Activated CD4-positive, alpha-beta T cell treated with anti-CD3 and anti-CD28 coated beads, Interleukin-2, amount 50 U/mL, for 48 hours (primary cell): ENCODE data around the gene CYP51A1.
"Not testable (repeated sequence)": the region's sequence is repeated elsewhere in the genome, so short reads cannot be mapped to it uniquely, and the experiment has no call there.

Experiments
- DNase-seq, 2 experiments: peaks; one replicate each; pipeline ENCODE4 v3.0.0-alpha.2; 2020

Gene CYP51A1

GRCh38 chr7:92121681-92122080 is 12.6 kb downstream of the CYP51A1 start:
- DNase-seq, result no peak

DNA sequence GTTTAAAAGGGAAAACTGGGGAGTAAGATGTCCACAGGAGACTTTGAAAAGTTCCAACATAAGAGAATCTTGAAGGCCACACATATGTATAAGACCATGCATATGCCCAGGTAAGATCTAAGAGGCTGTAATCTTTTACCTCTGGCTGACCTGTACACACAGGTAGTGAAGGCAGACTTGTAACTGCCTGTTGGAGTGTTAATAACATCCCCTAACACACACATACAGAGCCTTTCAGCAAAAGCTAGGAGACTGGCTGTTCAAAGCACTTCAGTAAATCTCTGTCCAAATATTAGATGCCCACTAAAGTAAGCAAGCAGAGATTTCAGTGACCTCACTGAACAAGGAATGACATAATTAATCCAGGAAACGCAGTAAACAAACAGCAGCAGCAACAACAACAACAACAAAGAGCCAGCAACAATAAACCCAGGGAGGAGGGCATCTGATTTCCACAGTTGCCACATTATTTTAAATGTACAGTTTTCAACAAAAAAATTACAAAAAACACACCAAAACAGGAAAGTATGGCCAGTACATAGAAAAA is 15.0 kb downstream of the CYP51A1 start:
- DNase-seq, result no peak

DNA sequence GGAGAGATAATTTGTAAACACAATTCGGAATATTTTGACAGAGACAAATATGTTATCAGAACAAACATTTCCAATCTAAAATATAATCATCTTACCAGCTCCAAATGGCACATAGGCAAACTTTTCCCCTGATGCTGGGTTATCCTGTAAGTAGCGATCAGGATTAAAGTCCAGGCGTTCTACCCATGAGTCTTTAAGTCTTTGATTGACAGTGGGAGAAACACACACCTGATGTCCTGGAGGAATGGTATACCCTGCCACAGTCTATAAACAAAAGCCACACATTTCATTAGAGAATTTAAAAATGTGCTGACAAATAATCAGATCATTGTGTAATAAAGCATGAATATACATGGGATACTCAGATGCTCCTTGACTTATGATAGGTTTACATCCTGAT is 17.3 kb downstream of the CYP51A1 start:
- no peak for DNase-seq

- no peak for DNase-seq
Measured at GRCh38 chr7:92115821-92116220, 18.5 kb downstream of the CYP51A1 start.

- DNase-seq, result no peak
Measured at GRCh38 chr7:92110857-92111256, 23.4 kb downstream of the CYP51A1 start.

- no peak for DNase-seq
Measured at GRCh38 chr7:92108821-92109220, 25.5 kb downstream of the CYP51A1 start.

DNA sequence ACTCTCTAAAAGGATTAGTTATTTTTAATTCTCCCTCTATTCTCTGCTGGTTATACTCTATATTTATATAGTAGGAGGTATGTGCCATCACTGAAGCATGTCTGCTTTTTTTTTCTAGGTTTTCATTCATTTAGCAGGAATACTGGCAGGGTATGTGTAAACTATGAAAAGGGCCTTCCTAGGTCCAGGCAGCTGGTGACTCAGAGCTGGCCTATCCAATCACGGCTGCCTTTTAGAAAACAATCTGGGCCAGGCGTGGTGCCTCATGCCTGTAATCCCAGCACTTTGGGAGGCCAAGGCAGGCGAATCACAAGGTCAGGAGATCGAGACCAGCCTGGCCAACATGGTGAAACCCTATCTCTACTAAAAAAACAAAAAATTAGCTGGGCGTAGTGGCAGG is 31.4 kb downstream of the CYP51A1 start:
- not testable (repeated sequence) for DNase-seq

DNA sequence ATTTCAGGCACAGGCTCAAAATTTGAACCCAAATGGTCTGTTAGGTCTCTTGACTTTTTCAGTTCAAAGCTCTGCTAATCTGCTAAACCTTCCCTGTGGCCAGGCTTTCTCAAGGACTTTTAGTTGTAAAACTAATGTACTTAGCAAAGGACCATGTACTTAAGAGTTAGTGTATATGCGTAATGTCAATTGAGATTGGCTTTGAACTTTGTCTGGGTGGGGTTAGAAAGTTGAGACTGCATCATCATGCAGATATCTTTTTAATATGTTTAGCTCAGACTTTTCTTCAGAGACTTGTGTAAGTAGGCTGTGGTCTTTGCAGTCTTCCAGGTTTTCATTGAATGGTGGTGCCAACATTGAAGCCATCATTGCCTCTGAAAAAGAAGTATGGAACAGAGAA is 33.7 kb downstream of the CYP51A1 start:
- no peak for DNase-seq

DNA sequence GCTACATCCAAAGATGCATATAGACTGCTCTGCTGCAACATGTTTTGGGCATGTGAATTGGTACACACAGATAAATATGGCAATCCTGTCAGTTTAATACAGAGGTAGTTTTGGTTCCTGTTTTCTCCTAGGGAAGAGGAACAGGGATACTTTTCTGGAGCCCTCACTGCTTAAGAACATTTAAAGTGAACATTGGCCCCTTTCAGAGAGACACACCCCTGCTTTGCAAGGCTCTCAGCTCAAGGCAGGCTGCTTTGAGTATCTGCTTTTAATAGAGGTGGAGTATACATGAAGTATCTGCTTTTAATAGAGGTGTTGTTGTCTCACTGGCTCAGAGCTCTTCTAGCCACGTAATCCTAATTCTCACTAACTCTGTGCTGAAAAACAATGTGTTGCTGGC is 38.9 kb downstream of the CYP51A1 start:
- no peak for DNase-seq

GRCh38 chr7:92092210-92092609 is 42.1 kb downstream of the CYP51A1 start:
- DNase-seq, result no peak

GRCh38 chr7:92088266-92088665 is 46.0 kb downstream of the CYP51A1 start:
- no peak for DNase-seq

DNA sequence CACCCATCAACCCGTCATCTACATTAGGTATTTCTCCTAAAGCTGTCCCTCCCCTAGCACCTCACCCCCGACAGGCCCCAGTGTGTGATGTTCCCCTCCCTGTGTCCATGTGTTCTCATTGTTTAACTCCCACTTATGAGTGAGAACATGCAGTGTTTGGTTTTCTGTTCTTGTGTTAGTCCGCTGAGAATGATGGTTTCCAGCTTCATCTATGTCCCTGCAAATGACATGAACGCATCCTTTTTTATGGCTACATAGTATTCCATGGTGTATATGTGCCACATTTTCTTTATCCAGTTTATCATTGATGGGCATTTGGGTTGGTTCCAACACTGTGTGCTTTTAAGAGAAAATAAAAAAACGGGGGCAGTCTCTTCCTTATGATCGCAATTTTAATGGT is 50.4 kb downstream of the CYP51A1 start:
- DNase-seq, result not testable (repeated sequence)

DNA sequence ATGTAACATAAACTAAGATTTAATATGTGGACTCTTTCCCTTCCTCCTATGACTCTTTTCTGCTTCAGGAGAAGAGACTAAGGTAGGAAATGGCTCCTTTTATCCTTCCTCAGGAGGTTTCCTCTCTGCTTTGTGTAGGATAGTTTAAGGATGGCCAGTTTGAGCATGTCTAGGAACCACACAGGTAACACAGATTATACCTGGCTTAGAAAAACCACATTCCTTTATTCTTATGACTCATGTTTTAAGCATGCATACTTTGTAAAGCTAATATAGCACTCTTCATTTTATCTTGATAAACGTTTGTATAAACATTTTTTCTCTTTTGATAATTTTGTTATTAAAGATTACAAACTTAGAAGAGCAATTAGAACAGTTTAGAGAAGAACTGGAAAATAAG is 57.8 kb downstream of the CYP51A1 start:
- no peak for DNase-seq

- no peak for DNase-seq
Measured at GRCh38 chr7:92075455-92076158, 58.7 kb downstream of the CYP51A1 start.

GRCh38 chr7:92072708-92073107 is 61.6 kb downstream of the CYP51A1 start:
- DNase-seq, result no peak

- DNase-seq, result no peak
Measured at GRCh38 chr7:92072121-92072520, 62.2 kb downstream of the CYP51A1 start.

DNA sequence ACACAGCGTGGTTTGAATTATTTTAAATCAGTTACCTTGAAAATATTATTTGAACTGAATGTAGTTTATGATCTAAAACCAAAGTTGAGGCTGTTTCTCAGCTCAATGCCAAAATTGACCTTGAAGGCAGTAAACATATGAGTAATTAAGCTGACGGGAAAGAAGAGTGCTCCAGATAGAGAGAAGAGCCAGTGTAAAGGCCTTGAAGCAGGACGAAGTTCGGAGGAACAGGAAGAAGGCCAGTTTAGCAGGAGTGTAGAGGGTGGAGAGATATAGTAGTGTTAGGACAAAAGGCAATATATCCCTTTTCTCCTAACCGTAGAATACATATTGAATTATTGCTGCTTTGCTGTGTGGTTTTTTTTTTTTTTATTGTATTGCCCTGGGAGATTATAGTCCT is 63.2 kb downstream of the CYP51A1 start:
- no peak for DNase-seq

- DNase-seq, result no peak
Measured at GRCh38 chr7:92064438-92065029, 69.7 kb downstream of the CYP51A1 start.
